ENCODE results near the gene GARIN5A.

- TF ChIP-seq, protein P1, sequence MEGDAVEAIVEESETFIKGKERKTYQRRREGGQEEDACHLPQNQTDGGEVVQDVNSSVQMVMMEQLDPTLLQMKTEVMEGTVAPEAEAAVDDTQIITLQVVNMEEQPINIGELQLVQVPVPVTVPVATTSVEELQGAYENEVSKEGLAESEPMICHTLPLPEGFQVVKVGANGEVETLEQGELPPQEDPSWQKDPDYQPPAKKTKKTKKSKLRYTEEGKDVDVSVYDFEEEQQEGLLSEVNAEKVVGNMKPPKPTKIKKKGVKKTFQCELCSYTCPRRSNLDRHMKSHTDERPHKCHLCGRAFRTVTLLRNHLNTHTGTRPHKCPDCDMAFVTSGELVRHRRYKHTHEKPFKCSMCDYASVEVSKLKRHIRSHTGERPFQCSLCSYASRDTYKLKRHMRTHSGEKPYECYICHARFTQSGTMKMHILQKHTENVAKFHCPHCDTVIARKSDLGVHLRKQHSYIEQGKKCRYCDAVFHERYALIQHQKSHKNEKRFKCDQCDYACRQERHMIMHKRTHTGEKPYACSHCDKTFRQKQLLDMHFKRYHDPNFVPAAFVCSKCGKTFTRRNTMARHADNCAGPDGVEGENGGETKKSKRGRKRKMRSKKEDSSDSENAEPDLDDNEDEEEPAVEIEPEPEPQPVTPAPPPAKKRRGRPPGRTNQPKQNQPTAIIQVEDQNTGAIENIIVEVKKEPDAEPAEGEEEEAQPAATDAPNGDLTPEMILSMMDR (conservative IDR thresholded peaks at IDR 0.05): no peak
- TF ChIP-seq EZH2 (IDR thresholded peaks at IDR 0.05; ENCODE audit: low read depth): no peak
These were observed 39.8 kb upstream of the GARIN5A start for GRCh38 chr19:50516456-50516855.

All from PC-9 (cell line).